Right ventricle myocardium inferior (tissue), 1 donor: Measurements from ENCODE around the gene CTNND2. TPM values are rescaled to one million over a fixed set of nuclear protein-coding genes. Genes with fewer than 3 reads are reported as not detected.

Source experiments
- ATAC-seq: fragments of 200-7000 bp; cut with Tn5 transposase; one replicate; pipeline ENCODE4 v1.9.1; 2020; ENCODE audit warnings: mild to moderate bottlenecking, moderate library complexity
- DNase-seq: peaks from one replicate; pipeline ENCODE4 v3.0.0; 2021; ENCODE audit errors: missing footprints
- intact Hi-C: fragments of 100-400 bp; cut with DNase I; formaldehyde crosslinking; loops from one replicate; pipeline ENCODE4 v1.11.0; 2022
- total RNA-seq: library from RNA; stranded (reverse); fragmentation: NEBNext Ultra II Directional; extraction: Animal tissue kit (Norgen Biotek cat#: 25700); gene quantifications from one replicate; pipeline ENCODE4 v1.2.1, GENCODE V29; 2021
- donor health status: DM: no; HTN: yes; CAD: no; lungs with severe emphysema.

CTNND2 gene
- total RNA-seq, 1 donor from 2014 or later = 1.7 TPM

- intact Hi-C loops = loop anchor here (5.0 to 10.0 kb wide), 6 partner anchors 57 to 288 kb away; no protein-coding TSS in a partner anchor
- ATAC-seq = no peak
- DNase-seq = no peak
Observed at GRCh38 chr5:10985091-10985720, 919.0 kb downstream of the CTNND2 start.

- DNase-seq (no peak), ATAC-seq (no peak)
- intact Hi-C loops = loop anchor here (10.0 kb wide), 1 partner anchor 119 kb away; no protein-coding TSS in a partner anchor
Observed at GRCh38 chr5:10984021-10984715, 920.1 kb downstream of the CTNND2 start.

DNA sequence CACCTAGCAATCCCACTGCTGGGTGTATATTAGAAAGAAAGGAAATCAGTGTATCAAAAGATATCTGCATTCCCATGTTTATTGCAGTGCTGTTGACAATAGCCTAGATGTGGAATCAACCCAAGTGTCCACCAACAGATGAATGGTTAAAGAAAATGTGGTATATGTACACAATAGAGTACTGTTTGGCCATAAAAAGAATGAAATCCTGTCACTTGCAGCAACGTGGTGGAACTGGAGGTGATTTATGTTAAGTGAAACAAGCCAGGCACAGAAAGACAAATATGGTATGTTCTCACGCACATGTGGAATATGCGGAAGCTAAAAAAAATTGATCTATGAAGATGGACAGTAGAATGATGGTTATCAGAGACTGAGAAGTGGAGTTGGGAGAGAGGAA, 921.6 kb downstream of the CTNND2 start:
- ATAC-seq (no peak), DNase-seq (no peak)
- intact Hi-C loops = loop anchor here (10.0 kb wide), 1 partner anchor 118 kb away; no protein-coding TSS in a partner anchor

DNA sequence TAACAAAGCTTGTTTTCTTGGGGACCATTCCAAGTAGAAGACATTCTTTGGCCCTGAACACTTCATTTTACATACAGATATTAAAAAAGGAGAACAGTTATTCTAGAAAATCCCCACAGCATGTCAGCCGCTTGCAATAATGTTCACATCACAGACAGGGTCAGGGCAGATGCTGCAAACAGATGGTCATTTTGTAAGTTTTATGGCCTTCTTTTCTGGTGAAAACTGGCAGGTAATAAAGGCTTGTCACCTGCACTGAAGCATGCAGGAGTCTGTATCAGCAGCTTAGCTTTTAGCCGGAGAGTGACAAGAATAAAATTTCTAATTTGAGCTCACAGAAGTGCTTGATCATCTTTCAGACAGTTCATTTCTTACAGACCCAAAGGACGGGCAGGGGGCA, 922.3 kb downstream of the CTNND2 start:
- ATAC-seq (no peak), DNase-seq (no peak)
- intact Hi-C loops = loop anchor here (10.0 kb wide), 1 partner anchor 117 kb away; no protein-coding TSS in a partner anchor

- no peak for ATAC-seq
- intact Hi-C loops = no loop called here
Observed at GRCh38 chr5:10977011-10977410, 927.2 kb downstream of the CTNND2 start.

GRCh38 chr5:10975945-10976344, 928.3 kb downstream of the CTNND2 start:
- ATAC-seq (no peak), DNase-seq (no peak)
- intact Hi-C loops = no loop called here

More at GRCh38 chr5:10977011-10977410, 927.2 kb downstream of the CTNND2 start:
- DNase-seq = no peak

DNA sequence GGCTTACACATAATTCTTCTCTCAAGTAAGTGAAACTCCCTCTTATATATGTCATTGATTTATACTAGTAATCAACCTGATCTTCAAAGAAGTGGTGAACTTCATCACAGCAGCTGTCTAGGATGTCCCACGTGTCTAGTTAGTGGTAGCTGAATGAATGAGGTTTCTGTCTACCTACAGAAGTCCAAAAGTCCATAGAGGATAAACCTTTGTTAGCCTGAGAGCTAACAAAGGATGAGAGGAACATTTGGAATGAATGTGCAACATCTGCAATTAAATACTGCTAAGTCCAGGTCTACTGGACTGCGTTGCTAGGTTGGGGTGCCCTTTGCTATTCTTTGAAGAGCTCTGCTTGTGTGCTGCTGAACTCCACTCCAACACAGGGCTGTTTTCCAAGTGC, 929.4 kb downstream of the CTNND2 start:
- no peak for ATAC-seq
- intact Hi-C loops = no loop called here
- no peak for DNase-seq

DNA sequence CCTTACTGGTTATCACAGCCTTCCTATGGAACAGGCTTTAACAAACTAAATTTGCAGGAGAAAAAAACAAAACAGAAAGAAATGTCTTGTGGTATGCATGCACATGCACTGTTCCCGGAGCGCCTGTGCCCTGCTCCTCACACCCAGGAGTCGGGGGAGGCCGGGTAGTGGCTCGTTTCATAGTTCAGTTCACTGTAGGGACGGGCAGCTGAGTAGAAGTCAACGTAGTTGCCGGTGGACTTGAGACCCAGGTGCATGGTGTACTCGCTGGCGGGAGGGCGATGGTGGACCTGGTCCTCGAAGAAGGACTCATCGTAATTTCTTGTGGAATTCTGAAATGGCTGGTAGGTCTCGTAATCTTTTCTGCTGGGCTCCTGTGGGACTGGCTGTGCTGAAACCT, 930.9 kb downstream of the CTNND2 start:
- intact Hi-C loops = no loop called here
- no peak for ATAC-seq
- no peak for DNase-seq

- intact Hi-C loops = no loop called here
- ATAC-seq = no peak
- no peak for DNase-seq
Observed at GRCh38 chr5:10969684-10970180, 934.5 kb downstream of the CTNND2 start.

GRCh38 chr5:10964806-10965205, 939.4 kb downstream of the CTNND2 start:
- ATAC-seq (no peak), DNase-seq (no peak)
- intact Hi-C loops = no loop called here

- ATAC-seq (no peak), DNase-seq (no peak)
- intact Hi-C loops = no loop called here
Observed at GRCh38 chr5:10958728-10959127, 945.5 kb downstream of the CTNND2 start.

DNA sequence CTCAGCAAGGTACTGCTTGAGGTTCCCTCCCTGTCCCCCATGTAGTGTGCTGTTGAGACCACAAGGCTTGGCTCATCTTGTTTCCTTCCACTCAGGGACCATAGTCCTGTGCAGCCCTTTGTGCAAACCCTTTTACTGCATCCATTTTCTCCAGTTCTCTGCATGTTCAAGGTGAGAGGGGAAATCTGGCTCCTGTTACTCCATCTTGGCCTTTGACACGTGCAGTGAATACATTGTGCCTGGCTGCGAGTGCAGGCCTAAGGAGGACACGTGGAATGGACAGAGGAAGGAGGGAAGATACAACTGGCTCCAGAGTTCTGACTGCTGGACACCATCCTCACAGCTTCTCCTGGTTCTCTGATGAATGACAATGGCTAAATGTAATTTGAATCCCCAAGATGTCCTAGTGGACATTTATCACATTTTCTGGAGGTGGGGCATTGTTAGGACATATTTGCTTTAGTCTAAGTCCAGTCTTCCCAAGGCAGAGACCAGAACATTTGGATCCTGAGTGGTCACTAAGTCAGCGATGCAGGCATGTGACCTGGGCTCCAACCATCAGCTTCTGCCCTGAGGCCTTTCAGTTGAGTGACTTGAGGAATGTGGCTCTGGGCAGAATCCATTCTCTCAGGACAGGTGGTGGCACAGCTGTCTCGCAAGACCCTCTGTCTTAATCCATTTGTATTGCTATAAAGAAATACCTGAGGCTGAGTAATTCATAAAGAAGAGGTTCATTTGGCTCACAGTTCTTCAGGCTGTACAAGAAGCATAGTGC, 954.2 kb downstream of the CTNND2 start:
- ATAC-seq = no peak
- intact Hi-C loops = no loop called here
- DNase-seq = no peak

DNA sequence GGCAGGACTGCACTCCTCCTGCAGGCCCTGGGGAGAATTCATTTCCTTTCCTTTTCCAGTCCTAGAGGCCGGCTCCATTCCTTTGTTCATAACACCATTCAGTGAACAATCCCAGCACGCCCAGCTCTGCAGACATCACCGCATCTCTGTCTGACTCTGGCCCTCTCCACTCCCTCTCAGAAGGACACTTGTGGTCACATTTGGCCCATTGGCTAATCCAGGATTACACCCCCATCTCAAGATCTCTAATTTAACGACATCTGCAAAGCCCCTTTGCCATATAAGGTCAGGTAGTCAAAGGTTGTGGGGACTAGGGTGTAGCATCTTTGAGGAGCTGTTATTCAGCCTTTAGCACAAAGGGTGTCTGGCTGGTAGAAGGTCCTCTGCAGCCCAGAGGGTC, 958.2 kb downstream of the CTNND2 start:
- no peak for DNase-seq
- intact Hi-C loops = no loop called here
- no peak for ATAC-seq

- intact Hi-C loops = no loop called here
- DNase-seq (no peak), ATAC-seq (no peak)
Observed at GRCh38 chr5:10941900-10942299, 962.3 kb downstream of the CTNND2 start.

- intact Hi-C loops = no loop called here
- no peak for ATAC-seq
- DNase-seq = no peak
Observed at GRCh38 chr5:10936081-10936855, 968.0 kb downstream of the CTNND2 start.

- no peak for DNase-seq
Observed at GRCh38 chr5:10935536-10935935, 968.7 kb downstream of the CTNND2 start.

DNA sequence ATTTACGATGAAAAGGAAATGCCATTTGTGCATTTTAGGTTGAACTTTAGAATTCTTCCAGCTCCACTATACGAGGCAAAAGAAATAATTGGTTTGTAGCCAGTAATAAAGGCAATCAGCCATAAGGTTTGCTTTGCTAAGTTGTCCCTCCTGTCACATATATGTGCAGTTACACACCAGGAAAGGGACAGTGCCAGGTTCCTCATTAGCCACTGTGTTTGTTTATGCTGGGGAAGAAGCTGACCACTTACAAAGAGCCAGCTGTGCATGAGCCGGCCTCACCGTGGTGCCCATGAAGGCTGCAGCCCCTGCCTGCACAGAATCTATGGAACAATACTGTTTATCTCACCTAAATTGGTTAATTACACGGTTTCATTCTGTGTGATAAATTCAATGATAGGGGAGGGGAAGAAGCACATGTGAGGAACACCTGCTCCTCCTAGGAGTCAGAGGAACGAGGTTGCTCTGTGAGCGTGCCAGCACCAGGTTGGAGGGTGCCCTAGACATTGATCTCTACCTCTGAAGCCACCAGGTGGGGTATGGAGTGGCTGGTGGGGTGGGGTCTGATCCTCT, 969.4 kb downstream of the CTNND2 start:
- DNase-seq (no peak), ATAC-seq (no peak)
- intact Hi-C loops = no loop called here

More at GRCh38 chr5:10935536-10935935, 968.7 kb downstream of the CTNND2 start:
- intact Hi-C loops = no loop called here
- ATAC-seq = no peak

GRCh38 chr5:10933121-10933520, 971.1 kb downstream of the CTNND2 start:
- intact Hi-C loops = no loop called here
- no peak for DNase-seq
- ATAC-seq = no peak
